ENCODE data around the gene TNRC18. TPM values are rescaled to one million over a fixed set of nuclear protein-coding genes. Genes with fewer than 3 reads are reported as not detected.

TNRC18 gene
- total RNA-seq, 1 experiment from 2014 or later, result 91.7 TPM

DNA sequence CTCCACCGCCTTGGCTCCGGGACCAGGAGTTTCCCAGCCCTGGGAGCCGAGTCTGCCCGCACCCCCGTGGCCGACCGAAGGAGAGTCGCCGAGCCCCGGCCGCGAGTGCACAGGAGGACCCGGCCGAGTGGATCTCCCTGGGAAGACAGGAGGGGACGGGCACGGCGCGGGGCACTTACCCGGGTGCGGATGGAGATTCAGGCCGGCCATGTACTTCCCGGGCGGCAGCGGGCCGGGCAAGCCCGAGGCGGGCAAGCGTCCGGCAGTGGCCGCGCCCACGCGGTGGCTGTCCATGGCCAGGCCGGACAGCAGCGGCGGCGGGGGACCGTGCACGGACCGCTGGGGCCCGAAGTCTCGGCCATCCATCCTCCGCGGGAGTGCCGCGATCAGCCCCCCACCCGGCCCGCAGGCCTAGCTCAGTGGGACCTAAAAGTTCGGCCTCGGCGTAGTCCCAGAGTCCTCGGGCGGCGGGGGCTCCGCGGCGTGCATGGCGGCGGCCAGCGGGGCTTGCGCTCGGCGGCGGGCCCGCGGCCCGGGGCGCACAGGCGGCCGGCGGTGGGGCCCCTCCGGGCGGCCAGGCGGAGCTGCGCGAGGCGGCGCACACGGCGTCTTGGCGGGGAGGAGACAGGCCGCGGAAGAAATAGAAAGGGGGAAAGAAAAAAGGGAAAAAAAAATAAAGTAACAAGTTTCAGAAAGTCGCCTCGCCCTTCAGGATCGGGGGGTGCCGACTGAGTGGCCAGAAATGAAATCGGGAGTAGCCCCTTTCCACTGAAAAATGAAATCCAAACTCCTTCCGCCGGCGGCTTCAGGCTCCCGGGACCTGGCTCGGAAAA is 2.5 kb downstream of the TNRC18 start:
- CTCF ChIA-PET, result interaction anchor here (0.6 kb wide), 1 partner anchor 14 kb away, joined by 4 read pairs; no protein-coding TSS in a partner anchor
- Histone ChIP-seq H3K9me3 (ENCODE audit: low read depth, low read length, poor library complexity, severe bottlenecking) (no peaks in the 10 kb centered on the region), H3K27ac (ENCODE audit: low read depth, low read length, poor library complexity, severe bottlenecking) (peak overlapping the region; percentile 99), H3K4me1 (ENCODE audit: insufficient read depth, low read length, poor library complexity, severe bottlenecking) (peaks cover 17% of the 10 kb centered on the region), H3K36me3 (ENCODE audit: insufficient read depth, low read length, poor library complexity, severe bottlenecking) (peaks cover 6% of the 10 kb centered on the region), H3K27me3 (replicated peaks; ENCODE audit: insufficient read depth, low read depth, low read length, poor library complexity) (no peaks in the 10 kb centered on the region), H3K4me3 (ENCODE audit: low read depth, low read length, poor library complexity, severe bottlenecking) (peak overlapping the region; percentile 77)
- peak; percentile 49 for DNase-seq (ENCODE audit: low spot score)
- TF ChIP-seq EZH2 (IDR thresholded peaks at IDR 0.05; ENCODE audit: borderline replicate concordance, low read depth, low read length, poor library complexity, severe bottlenecking), result no peak
- TF ChIP-seq, protein P1, sequence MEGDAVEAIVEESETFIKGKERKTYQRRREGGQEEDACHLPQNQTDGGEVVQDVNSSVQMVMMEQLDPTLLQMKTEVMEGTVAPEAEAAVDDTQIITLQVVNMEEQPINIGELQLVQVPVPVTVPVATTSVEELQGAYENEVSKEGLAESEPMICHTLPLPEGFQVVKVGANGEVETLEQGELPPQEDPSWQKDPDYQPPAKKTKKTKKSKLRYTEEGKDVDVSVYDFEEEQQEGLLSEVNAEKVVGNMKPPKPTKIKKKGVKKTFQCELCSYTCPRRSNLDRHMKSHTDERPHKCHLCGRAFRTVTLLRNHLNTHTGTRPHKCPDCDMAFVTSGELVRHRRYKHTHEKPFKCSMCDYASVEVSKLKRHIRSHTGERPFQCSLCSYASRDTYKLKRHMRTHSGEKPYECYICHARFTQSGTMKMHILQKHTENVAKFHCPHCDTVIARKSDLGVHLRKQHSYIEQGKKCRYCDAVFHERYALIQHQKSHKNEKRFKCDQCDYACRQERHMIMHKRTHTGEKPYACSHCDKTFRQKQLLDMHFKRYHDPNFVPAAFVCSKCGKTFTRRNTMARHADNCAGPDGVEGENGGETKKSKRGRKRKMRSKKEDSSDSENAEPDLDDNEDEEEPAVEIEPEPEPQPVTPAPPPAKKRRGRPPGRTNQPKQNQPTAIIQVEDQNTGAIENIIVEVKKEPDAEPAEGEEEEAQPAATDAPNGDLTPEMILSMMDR (conservative IDR thresholded peaks at IDR 0.05; ENCODE audit: low read depth, low read length), result no peak
- intact Hi-C loops (cut with micrococcal nuclease; ENCODE audit: unreplicated experiment), result no loop called here
- no TSS peak for BruUV-seq (replicated peaks)
- POLR2A ChIA-PET (ENCODE audit: low non-redundant PET), result no interaction called here

DNA sequence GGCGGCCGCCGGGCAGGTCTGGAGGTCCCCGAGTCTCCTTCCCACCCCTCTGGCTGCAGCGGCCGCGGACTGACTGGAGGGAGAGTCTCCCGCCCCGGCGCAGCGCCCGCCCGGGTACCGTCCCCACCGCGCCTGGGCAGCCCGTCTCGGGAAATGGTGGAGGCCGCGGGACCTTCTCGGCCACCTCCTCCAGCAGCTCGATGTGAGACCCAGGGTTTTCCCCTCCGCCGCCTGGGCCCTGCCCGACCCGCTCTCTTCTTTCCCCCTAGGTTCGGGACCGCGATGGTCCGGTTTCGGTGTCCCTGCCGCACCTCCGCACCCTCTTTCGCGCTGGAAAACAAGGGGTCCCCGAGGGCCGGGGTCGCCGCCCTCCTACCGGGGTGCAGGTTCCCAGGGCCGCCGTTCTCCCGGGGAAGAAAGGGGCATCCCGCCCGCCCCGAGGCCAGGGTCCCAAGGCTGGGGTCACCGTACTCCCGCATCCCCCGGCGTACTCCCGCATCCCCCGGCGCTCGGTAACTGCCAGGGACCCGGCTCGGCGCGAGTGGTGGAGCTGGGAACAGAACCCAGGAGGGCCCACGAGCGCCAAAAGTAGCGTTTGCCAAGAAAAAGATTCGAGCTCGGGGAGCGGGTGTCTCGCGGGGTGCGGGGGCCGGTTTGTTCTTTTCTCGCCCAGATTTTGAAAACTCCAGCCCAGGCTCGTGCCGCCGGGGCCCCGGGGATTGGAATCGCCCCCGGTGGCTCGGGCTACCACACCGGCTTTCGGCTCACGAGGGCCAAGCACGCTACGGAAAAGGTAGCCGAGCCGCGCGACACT is 3.4 kb downstream of the TNRC18 start:
- H3K4me1 ChIP-seq (ENCODE audit: insufficient read depth, low read length, poor library complexity, severe bottlenecking), result peaks cover 17% of the 10 kb centered on the region
- DNase-seq (ENCODE audit: low spot score), result no peak
- BruUV-seq (replicated peaks), result no TSS peak
- CTCF ChIA-PET, result no interaction called here
- POLR2A ChIA-PET (ENCODE audit: low non-redundant PET), result no interaction called here
- H3K36me3 ChIP-seq (ENCODE audit: insufficient read depth, low read length, poor library complexity, severe bottlenecking), result peaks cover 6% of the 10 kb centered on the region
- no peaks in the 10 kb centered on the region for H3K9me3 ChIP-seq (ENCODE audit: low read depth, low read length, poor library complexity, severe bottlenecking)
- H3K4me3 ChIP-seq (ENCODE audit: low read depth, low read length, poor library complexity, severe bottlenecking), result peak overlapping the region; percentile 77
- intact Hi-C loops (cut with micrococcal nuclease; ENCODE audit: unreplicated experiment), result no loop called here
- TF ChIP-seq, protein P1 (conservative IDR thresholded peaks at IDR 0.05; ENCODE audit: low read depth, low read length), result no peak
- no peak for TF ChIP-seq EZH2 (IDR thresholded peaks at IDR 0.05; ENCODE audit: borderline replicate concordance, low read depth, low read length, poor library complexity, severe bottlenecking)
- H3K27ac ChIP-seq (ENCODE audit: low read depth, low read length, poor library complexity, severe bottlenecking), result peak overlapping the region; percentile 99
- H3K27me3 ChIP-seq (replicated peaks; ENCODE audit: insufficient read depth, low read depth, low read length, poor library complexity), result no peaks in the 10 kb centered on the region

GRCh38 chr7:5419539-5420066 is 4.0 kb downstream of the TNRC18 start:
- Histone ChIP-seq H3K4me3 (ENCODE audit: low read depth, low read length, poor library complexity, severe bottlenecking) (peak overlapping the region; percentile 77), H3K27ac (ENCODE audit: low read depth, low read length, poor library complexity, severe bottlenecking) (peak overlapping the region; percentile 99), H3K27me3 (replicated peaks; ENCODE audit: insufficient read depth, low read depth, low read length, poor library complexity) (no peaks in the 10 kb centered on the region), H3K4me1 (ENCODE audit: insufficient read depth, low read length, poor library complexity, severe bottlenecking) (peaks cover 17% of the 10 kb centered on the region), H3K9me3 (ENCODE audit: low read depth, low read length, poor library complexity, severe bottlenecking) (no peaks in the 10 kb centered on the region), H3K36me3 (ENCODE audit: insufficient read depth, low read length, poor library complexity, severe bottlenecking) (peaks cover 6% of the 10 kb centered on the region)
- ChIA-PET CTCF (interaction anchor here (0.7 kb wide), 1 partner anchor 31 kb away, joined by 4 read pairs; no protein-coding TSS in a partner anchor), POLR2A (ENCODE audit: low non-redundant PET) (no interaction called here)
- intact Hi-C loops (cut with micrococcal nuclease; ENCODE audit: unreplicated experiment), result no loop called here
- TF ChIP-seq, protein P1 (conservative IDR thresholded peaks at IDR 0.05; ENCODE audit: low read depth, low read length), result no peak
- TF ChIP-seq EZH2 (IDR thresholded peaks at IDR 0.05; ENCODE audit: borderline replicate concordance, low read depth, low read length, poor library complexity, severe bottlenecking), result no peak
- no TSS peak for BruUV-seq (replicated peaks)
- DNase-seq (ENCODE audit: low spot score), result no peak
